Measurements from ENCODE around the gene RBM43. TPM values are rescaled to one million over a fixed set of nuclear protein-coding genes. Genes with fewer than 3 reads are reported as not detected.

The RBM43 gene
- total RNA-seq, 1 experiment from 2014 or later = 3.7 TPM

DNA sequence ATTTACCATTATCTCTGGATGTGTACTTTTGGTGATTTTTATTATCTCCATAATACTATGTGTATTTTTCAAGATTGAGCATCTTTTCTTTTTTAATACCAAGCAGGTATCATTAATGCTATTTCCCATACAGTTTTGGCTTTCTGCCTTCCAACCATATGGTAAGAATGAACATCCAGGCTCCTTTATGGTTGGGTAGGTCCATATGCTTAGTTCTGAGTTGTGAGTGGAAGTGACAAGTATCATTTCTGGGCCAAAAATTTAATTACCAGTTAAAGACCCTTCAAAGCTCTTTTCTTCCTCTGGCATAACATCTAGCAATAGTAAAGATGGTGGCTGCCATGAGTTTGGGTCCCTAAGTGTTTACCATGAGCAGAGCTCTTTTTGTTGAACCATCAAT lies 4.3 kb upstream of the RBM43 start:
- TF ChIP-seq, protein P1, sequence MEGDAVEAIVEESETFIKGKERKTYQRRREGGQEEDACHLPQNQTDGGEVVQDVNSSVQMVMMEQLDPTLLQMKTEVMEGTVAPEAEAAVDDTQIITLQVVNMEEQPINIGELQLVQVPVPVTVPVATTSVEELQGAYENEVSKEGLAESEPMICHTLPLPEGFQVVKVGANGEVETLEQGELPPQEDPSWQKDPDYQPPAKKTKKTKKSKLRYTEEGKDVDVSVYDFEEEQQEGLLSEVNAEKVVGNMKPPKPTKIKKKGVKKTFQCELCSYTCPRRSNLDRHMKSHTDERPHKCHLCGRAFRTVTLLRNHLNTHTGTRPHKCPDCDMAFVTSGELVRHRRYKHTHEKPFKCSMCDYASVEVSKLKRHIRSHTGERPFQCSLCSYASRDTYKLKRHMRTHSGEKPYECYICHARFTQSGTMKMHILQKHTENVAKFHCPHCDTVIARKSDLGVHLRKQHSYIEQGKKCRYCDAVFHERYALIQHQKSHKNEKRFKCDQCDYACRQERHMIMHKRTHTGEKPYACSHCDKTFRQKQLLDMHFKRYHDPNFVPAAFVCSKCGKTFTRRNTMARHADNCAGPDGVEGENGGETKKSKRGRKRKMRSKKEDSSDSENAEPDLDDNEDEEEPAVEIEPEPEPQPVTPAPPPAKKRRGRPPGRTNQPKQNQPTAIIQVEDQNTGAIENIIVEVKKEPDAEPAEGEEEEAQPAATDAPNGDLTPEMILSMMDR (IDR thresholded peaks at IDR 0.05) = no peak
- TF ChIP-seq, protein P2, sequence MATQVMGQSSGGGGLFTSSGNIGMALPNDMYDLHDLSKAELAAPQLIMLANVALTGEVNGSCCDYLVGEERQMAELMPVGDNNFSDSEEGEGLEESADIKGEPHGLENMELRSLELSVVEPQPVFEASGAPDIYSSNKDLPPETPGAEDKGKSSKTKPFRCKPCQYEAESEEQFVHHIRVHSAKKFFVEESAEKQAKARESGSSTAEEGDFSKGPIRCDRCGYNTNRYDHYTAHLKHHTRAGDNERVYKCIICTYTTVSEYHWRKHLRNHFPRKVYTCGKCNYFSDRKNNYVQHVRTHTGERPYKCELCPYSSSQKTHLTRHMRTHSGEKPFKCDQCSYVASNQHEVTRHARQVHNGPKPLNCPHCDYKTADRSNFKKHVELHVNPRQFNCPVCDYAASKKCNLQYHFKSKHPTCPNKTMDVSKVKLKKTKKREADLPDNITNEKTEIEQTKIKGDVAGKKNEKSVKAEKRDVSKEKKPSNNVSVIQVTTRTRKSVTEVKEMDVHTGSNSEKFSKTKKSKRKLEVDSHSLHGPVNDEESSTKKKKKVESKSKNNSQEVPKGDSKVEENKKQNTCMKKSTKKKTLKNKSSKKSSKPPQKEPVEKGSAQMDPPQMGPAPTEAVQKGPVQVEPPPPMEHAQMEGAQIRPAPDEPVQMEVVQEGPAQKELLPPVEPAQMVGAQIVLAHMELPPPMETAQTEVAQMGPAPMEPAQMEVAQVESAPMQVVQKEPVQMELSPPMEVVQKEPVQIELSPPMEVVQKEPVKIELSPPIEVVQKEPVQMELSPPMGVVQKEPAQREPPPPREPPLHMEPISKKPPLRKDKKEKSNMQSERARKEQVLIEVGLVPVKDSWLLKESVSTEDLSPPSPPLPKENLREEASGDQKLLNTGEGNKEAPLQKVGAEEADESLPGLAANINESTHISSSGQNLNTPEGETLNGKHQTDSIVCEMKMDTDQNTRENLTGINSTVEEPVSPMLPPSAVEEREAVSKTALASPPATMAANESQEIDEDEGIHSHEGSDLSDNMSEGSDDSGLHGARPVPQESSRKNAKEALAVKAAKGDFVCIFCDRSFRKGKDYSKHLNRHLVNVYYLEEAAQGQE (IDR thresholded peaks at IDR 0.05; ENCODE audit: insufficient read depth in 1 of 2, low read depth in 2 of 2, low read length in 1 of 2) = no peak
- TF ChIP-seq SIN3A (IDR thresholded peaks at IDR 0.05; ENCODE audit: borderline replicate concordance, insufficient read depth, low read depth, low read length) (no peak), TCF7L2 (IDR thresholded peaks at IDR 0.05; ENCODE audit: low read depth, low read length) (no peak), POLR2AphosphoS5 (IDR thresholded peaks at IDR 0.05; ENCODE audit: low read depth, low read length) (no peak)
- ChIA-PET POLR2A (no interaction called here), CTCF (interaction anchor here (1.0 kb wide), 1 partner anchor 144 kb away, joined by 4 read pairs; the partner anchor contains the start of gene RIF1)
- no peak for DNase-seq (ENCODE audit: low read depth, low spot score)
- ATAC-seq = no peak
- in situ Hi-C loops (cut with HindIII; ENCODE audit: low pct_unique_long_range_greater_than_20kb, low sequenced_read_pairs) = no loop called here
- Histone ChIP-seq H3K4me3 (ENCODE audit: low read depth in 2 of 2, low read length in 2 of 2) (no peak overlapping the region), H3K36me3 (ENCODE audit: control insufficient read depth, insufficient read depth, low read length) (no peaks in the 10 kb centered on the region), H3K27ac (ENCODE audit: low read length) (no peak overlapping the region), H3K27me3 (ENCODE audit: control insufficient read depth, insufficient read depth, low read length) (no peaks in the 10 kb centered on the region), H3K9me3 (ENCODE audit: control insufficient read depth, insufficient read depth, low read depth, low read length) (no peaks in the 10 kb centered on the region), H3K4me1 (ENCODE audit: control insufficient read depth, insufficient read depth, low read length) (peaks cover 14% of the 10 kb centered on the region)
- intact Hi-C loops (cut with micrococcal nuclease; ENCODE audit: unreplicated experiment) = no loop called here
- no TSS peak for BruUV-seq (replicated peaks)

DNA sequence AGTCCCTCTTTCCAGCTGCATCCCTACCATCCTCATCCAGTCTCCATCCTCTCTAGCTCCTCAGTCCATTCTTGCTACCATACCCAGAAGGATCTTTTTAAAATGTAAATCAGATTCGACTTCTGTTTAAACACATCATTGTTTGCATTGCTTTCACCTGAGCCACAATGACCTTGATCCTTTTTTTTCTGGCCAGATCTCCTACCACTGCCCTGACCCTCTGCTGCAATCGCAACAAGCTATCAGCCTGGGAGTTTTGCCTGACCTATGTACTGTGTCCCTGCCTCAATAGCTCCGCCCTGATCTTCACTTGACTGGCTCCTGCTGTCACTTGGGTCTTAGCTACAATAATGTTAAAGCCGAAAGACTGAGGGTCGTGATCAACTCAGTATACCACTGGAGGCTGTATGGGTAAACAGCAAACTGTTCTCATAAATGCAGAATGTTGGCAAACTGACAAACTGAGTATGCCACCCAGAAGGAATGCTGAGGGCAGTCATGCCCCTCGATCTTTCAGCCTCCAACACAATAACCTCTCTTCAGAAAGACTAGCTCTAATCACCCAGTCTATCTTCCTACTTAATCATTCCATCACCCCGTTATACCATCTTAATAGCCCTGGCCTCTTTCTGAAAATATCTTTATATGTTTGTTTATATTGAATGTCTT lies 2.6 kb upstream of the RBM43 start:
- intact Hi-C loops (cut with micrococcal nuclease; ENCODE audit: unreplicated experiment) = no loop called here
- ChIA-PET POLR2A (no interaction called here), CTCF (no interaction called here)
- Histone ChIP-seq H3K27ac (ENCODE audit: low read length) (no peak overlapping the region; the same call in 1 of the 2 replicates), H3K4me1 (ENCODE audit: control insufficient read depth, insufficient read depth, low read length) (peaks cover 16% of the 10 kb centered on the region), H3K9me3 (ENCODE audit: control insufficient read depth, insufficient read depth, low read depth, low read length) (no peaks in the 10 kb centered on the region), H3K4me3 (ENCODE audit: low read depth in 2 of 2, low read length in 2 of 2) (no peak overlapping the region), H3K36me3 (ENCODE audit: control insufficient read depth, insufficient read depth, low read length) (no peaks in the 10 kb centered on the region), H3K27me3 (ENCODE audit: control insufficient read depth, insufficient read depth, low read length) (no peaks in the 10 kb centered on the region)
- ATAC-seq (no peak), DNase-seq (ENCODE audit: low read depth, low spot score) (no peak)
- no TSS peak for BruUV-seq (replicated peaks)
- no peak for TF ChIP-seq TCF7L2 (IDR thresholded peaks at IDR 0.05; ENCODE audit: low read depth, low read length)
- TF ChIP-seq POLR2AphosphoS5 (IDR thresholded peaks at IDR 0.05; ENCODE audit: low read depth, low read length) = no peak
- TF ChIP-seq, protein P2 (IDR thresholded peaks at IDR 0.05; ENCODE audit: insufficient read depth in 1 of 2, low read depth in 2 of 2, low read length in 1 of 2) = no peak
- no peak for TF ChIP-seq SIN3A (IDR thresholded peaks at IDR 0.05; ENCODE audit: borderline replicate concordance, insufficient read depth, low read depth, low read length)
- TF ChIP-seq, protein P1 (IDR thresholded peaks at IDR 0.05) = no peak
- in situ Hi-C loops (cut with HindIII; ENCODE audit: low pct_unique_long_range_greater_than_20kb, low sequenced_read_pairs) = no loop called here
